Neuron (in vitro differentiated cells): ENCODE results near the gene TBC1D16.
"Not testable (repeated sequence)": the region's sequence is repeated elsewhere in the genome, so short reads cannot be mapped to it uniquely, and the experiment has no call there.

Source experiments
- H2AFZ ChIP-seq: one replicate; pipeline ENCODE4 v1.6.1; 2013; ENCODE audit warnings: low read depth, mild to moderate bottlenecking, inconsistent platforms, low read length, moderate library complexity
- H3K27me3 ChIP-seq: one replicate; pipeline ENCODE4 v1.6.1; 2013; ENCODE audit warnings: low read length; ENCODE audit not compliant: insufficient read depth
- H3K36me3 ChIP-seq: one replicate; pipeline ENCODE4 v1.6.1; 2013; ENCODE audit warnings: low read length; ENCODE audit not compliant: insufficient read depth
- H3K4me1 ChIP-seq: one replicate; pipeline ENCODE4 v1.6.1; 2013; ENCODE audit warnings: low read length; ENCODE audit not compliant: insufficient read depth
- H3K4me3 ChIP-seq: 2 replicates; pipeline ENCODE4 v1.5.1; 2013; ENCODE audit warnings: mild to moderate bottlenecking, low read length, moderate library complexity
- H3K9me3 ChIP-seq: one replicate; pipeline ENCODE4 v1.6.1; 2013; ENCODE audit warnings: low read length

Gene TBC1D16

DNA sequence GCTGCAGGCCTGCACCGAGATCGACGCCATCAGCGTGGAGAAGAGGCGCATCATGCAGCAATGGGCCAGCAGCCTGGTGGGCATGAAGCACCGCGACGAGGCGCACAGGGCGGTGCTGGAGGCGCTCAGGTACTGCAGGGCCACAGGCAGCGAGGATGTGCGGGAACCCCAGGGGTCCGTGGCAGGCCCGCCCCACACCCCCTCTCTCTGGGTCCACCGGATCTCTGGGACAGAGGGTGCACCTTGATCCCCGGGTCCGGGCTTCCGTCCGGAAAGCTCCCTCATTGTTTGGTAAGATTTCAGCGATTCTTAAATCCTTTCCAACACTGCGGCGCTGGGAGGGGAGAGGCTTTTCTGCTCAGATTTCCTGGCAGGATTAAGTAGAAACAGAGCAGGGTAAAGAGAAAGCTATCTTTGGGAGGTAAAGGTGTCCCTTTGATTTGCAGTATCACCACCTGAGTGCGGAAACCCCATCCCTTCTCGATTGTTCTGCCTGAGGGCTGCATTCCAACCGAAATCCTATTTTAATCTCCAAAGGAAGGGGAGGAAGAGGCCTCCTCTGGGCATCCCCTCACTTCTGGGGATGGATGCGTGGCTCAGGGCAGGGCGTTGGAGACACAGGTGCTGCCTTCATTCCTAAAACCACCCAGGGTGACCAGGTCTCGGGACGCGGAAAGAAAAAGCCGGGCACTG lies 30.0 kb upstream of the TBC1D16 start:
- H3K4me3 ChIP-seq = no peak overlapping the region
- no peaks in the 10 kb centered on the region for H3K9me3 ChIP-seq
- peaks cover 20% of the 10 kb centered on the region for H3K36me3 ChIP-seq
- H2AFZ ChIP-seq = no peak overlapping the region
- H3K4me1 ChIP-seq = no peaks in the 10 kb centered on the region
- H3K27me3 ChIP-seq = no peaks in the 10 kb centered on the region

DNA sequence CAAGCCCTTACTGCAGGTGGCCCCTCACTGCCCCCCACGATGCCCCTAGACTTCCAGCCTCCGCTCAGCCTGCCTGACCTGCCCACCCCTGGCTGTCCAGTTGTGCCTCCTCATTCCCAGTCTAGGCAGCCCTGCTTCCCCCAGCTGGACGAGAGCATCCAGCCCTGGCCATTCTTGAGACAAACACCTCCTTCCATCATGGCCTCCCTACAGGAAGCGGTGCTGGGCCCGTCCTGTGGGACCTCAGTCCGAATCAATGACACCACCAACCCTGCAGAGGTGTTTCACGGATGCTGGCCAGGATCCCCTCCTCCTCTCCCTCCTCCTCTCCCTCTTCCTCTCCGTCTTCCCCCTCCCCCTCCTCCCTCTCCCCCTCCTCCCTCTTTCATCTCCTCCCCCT lies 29.0 kb upstream of the TBC1D16 start:
- Histone ChIP-seq H2AFZ (no peak overlapping the region), H3K4me3 (no peak overlapping the region), H3K27me3 (no peaks in the 10 kb centered on the region), H3K36me3 (peaks cover 28% of the 10 kb centered on the region), H3K9me3 (no peaks in the 10 kb centered on the region), H3K4me1 (no peaks in the 10 kb centered on the region)

DNA sequence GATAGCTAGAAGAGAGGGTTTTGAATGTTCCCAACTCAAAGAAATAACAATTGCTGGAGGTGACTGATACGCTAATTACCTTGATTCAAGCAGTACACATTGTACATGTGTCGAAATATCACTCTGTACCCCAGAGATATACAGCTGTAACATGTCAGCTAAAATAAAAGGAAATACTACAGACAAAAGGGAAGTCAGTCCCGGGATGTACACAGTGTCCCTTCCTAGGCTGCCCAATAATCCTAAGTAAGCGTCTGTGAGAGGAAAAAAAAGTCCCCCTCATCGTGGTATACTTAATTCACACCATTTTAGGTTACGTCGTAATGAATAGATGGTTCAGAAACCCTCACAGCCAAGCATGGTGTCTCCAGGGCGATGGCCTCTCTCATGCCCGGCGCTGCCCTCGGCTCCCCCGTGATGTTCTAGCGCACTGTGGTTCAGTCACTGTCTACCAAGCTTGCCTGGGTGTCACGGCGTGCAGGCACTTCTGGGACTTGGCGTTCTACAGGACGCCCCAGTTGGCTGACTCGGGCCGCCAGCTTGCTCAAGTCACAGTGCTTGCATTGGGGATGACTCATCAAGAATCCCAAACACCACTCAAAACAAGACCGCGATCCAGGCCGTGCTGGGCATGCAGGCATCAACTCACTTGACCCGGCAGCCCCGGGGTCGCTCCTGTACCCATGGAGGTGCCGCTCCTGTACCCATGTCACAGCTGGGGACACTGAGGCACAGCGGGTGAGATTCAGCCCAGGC lies 28.3 kb upstream of the TBC1D16 start:
- H3K9me3 ChIP-seq = no peaks in the 10 kb centered on the region
- peaks cover 31% of the 10 kb centered on the region for H3K36me3 ChIP-seq
- H2AFZ ChIP-seq = no peak overlapping the region
- H3K4me3 ChIP-seq = no peak overlapping the region
- H3K4me1 ChIP-seq = no peaks in the 10 kb centered on the region
- H3K27me3 ChIP-seq = no peaks in the 10 kb centered on the region

DNA sequence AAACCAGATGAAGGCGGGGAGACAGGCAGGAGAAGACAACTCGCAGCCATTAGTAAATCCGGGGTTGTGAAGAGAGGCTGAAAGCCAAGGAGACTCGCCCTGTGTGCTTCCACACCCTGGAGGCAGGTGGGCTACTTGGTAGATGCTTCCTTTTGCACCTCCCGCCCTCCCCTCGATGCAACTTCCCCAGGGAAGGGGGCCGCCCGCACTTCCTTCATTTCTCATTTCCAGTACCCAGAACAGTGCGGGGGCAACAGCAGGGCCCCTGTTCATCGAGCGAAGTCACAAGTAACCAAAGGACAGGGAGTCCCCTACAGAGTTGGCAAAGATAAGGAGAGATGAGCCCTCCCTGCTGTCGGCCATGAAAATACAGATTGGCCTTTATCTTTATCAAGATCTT lies 25.7 kb upstream of the TBC1D16 start:
- peaks cover 41% of the 10 kb centered on the region for H3K36me3 ChIP-seq
- H3K4me1 ChIP-seq = no peaks in the 10 kb centered on the region
- no peak overlapping the region for H2AFZ ChIP-seq
- H3K27me3 ChIP-seq = no peaks in the 10 kb centered on the region
- H3K4me3 ChIP-seq = no peak overlapping the region
- H3K9me3 ChIP-seq = no peaks in the 10 kb centered on the region

DNA sequence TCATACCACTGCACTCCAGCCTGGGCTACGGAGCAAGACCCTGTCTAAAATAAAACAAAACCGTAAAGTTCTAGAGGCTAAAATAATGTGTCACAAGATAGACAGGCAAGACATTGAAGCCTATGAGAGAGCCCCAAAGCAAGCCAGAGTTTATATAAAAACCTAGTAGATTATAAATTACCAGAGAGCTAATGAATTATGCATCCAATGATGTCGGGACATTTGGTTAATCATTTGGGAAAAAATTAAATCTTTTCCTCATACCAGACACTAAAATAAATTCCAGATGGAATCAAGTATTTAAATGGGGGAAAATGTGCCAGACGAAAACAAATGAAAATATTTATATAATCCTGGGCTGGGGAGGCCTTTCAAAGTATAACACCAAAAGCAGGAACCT lies 25.0 kb upstream of the TBC1D16 start:
- no peak overlapping the region for H2AFZ ChIP-seq
- peaks cover 43% of the 10 kb centered on the region for H3K36me3 ChIP-seq

DNA sequence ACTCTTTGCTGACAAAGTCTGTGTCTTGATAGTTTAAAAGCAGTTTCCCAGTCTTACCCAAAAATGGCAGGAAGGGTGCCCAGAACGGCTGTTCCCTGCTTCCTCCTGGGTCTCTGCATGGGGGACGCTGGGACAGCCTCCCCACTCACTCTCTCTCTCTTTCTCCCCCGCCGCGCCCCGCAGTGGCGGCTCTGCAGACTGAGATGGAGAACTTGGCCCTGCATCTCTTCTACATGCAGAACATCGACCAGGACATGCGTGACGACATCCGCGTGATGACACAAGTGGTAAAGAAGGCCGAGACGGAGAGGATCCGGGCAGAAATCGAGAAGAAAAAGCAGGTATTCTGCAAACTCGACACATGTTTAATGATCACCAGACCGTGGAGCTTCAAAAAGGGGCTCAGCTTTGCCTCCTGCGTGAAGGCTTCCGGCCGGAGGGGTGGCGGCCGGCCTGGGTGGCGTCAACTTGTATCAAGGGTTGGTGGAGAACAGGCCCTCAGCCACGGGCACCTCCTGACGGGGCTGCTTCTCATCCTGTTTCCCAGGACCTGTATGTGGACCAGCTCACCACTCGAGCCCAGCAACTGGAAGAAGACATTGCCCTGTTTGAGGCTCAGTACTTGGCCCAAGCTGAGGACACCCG lies 22.8 kb upstream of the TBC1D16 start:
- no peak overlapping the region for H2AFZ ChIP-seq
- no peak overlapping the region for H3K4me3 ChIP-seq
- H3K27me3 ChIP-seq = no peaks in the 10 kb centered on the region
- peaks cover 34% of the 10 kb centered on the region for H3K36me3 ChIP-seq
- no peaks in the 10 kb centered on the region for H3K4me1 ChIP-seq
- H3K9me3 ChIP-seq = no peaks in the 10 kb centered on the region

More for the DNA sequence above, 25.0 kb upstream of the TBC1D16 start:
- Histone ChIP-seq H3K4me3 (no peak overlapping the region), H3K9me3 (no peaks in the 10 kb centered on the region), H3K27me3 (no peaks in the 10 kb centered on the region), H3K4me1 (no peaks in the 10 kb centered on the region)

DNA sequence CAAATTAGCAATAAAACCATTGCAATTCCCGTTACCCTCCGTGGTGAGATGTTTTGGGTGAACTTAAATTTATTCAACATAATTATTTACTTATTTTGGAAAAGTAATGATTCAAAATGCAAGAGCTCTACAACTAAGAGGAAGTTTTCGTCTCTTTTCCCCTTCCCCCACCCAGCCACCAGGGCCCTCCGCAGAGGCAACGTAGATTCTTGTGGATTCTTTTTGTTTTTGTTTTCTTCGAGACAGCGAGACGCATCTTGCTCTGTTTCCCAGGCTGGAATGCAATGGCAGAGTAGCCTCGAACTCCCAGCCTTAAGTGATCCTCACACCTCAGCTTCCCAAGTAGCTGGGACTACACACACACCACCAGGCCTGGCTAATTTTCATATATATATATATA lies 19.9 kb upstream of the TBC1D16 start:
- no peaks in the 10 kb centered on the region for H3K4me1 ChIP-seq
- no peaks in the 10 kb centered on the region for H3K9me3 ChIP-seq
- no peaks in the 10 kb centered on the region for H3K27me3 ChIP-seq
- H3K36me3 ChIP-seq = peaks cover 42% of the 10 kb centered on the region
- H2AFZ ChIP-seq = no peak overlapping the region
- no peak overlapping the region for H3K4me3 ChIP-seq

DNA sequence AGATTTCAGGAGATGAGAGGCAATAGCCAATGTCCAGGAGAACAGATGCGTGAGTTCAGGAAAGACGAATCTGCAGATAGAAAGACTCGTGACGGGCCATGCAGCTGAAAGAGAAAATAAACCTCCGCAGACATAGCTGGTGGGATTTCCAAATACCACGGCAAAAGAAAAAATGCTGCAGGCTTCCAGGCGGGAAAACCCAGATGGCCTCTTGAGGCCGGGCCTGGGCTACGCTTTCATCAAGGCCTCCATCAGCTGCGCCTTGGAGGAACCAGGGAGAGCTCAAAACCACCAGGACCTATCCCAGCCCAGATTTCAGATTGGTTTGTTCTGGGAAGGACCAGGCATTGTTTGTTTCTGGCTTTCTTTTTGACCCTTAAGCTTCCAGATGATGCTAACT lies 17.4 kb upstream of the TBC1D16 start:
- H3K36me3 ChIP-seq = peaks cover 41% of the 10 kb centered on the region
- no peaks in the 10 kb centered on the region for H3K9me3 ChIP-seq
- no peaks in the 10 kb centered on the region for H3K4me1 ChIP-seq
- H3K4me3 ChIP-seq = no peak overlapping the region
- H3K27me3 ChIP-seq = no peaks in the 10 kb centered on the region
- no peak overlapping the region for H2AFZ ChIP-seq

DNA sequence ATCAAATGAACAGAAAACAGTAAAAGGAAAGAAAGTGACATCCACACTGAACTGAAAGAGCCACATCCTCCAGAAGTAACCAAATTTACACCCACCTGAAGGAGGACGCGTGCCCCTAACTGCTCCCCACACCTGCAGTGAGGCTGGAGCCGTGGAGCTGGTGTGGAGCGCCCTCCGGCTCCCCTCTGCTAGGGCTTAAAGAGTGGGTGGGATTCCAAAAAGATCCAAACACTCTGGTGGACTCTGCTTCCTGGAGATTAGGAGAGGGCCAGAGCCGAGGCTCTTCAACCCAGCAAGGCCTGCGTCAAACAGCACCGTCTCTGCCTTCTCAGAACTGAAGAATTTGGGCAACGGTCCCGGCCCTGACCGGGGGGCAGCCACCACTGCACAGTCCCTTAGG lies 16.0 kb upstream of the TBC1D16 start:
- H3K4me3 ChIP-seq = no peak overlapping the region
- no peaks in the 10 kb centered on the region for H3K4me1 ChIP-seq
- no peaks in the 10 kb centered on the region for H3K9me3 ChIP-seq
- peaks cover 44% of the 10 kb centered on the region for H3K36me3 ChIP-seq
- H3K27me3 ChIP-seq = no peaks in the 10 kb centered on the region
- H2AFZ ChIP-seq = no peak overlapping the region

DNA sequence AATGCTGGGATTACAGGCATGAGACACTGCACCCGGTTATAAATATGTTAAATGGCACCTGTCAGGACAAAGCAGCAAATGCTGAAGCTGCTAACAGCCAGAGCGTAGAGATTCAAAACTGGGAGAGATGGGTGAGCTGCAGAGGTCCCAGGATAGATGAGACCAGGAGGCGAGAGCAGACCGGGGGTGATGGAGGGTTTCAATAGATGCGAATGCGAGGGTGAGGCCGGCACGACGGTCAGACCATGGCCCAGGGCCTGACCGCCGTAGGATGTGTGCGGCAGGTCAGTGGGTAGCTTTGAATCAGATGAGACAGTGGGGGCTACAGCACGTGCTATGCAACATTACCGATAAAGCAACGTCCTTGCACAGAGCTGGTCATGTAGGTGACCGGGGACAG lies 15.0 kb upstream of the TBC1D16 start:
- no peaks in the 10 kb centered on the region for H3K4me1 ChIP-seq
- H2AFZ ChIP-seq = no peak overlapping the region
- no peak overlapping the region for H3K4me3 ChIP-seq
- no peaks in the 10 kb centered on the region for H3K27me3 ChIP-seq
- peaks cover 39% of the 10 kb centered on the region for H3K36me3 ChIP-seq
- H3K9me3 ChIP-seq = no peaks in the 10 kb centered on the region

DNA sequence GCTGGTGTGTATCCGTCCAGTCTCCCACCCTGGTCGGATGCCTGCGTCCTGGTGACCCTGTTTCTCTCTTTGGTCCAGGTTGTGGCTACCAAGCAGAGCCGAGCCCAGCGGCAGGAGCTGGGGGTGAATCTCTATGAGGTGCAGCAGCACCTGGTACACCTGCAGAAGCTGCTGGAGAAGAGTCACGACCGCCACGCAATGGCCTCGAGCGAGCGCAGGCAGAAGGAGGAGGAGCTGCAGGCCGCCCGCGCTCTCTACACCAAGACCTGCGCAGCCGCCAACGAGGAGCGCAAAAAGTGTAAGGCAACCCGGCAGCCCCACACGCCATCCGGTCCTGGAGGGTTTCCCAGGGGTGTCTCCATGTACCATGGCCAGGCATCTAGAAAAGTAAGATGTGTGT lies 14.3 kb upstream of the TBC1D16 start:
- no peaks in the 10 kb centered on the region for H3K9me3 ChIP-seq
- no peaks in the 10 kb centered on the region for H3K4me1 ChIP-seq
- no peak overlapping the region for H3K4me3 ChIP-seq
- H3K36me3 ChIP-seq = peaks cover 42% of the 10 kb centered on the region
- no peak overlapping the region for H2AFZ ChIP-seq
- H3K27me3 ChIP-seq = no peaks in the 10 kb centered on the region

DNA sequence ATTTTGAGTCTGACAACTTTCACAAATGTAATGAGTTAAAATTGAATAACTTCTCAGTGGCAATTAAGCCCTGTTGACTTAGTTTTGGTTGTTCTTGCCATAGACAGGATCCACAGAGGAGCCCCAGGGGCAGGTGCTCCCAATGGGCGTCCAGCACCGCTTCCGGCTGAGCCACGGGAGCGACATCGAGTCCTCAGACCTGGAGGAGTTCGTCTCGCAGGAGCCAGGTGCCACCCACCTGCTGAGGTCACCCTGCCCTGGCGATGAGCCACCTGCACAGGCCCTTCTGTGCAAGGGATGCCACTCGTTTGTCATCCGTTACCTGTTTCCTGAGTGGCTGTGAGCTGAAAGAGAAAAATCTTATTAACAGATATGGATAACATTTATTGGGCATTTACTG lies 11.5 kb upstream of the TBC1D16 start:
- Histone ChIP-seq H3K36me3 (peaks cover 53% of the 10 kb centered on the region), H3K27me3 (no peaks in the 10 kb centered on the region), H2AFZ (no peak overlapping the region), H3K4me3 (no peak overlapping the region), H3K9me3 (peaks cover 5% of the 10 kb centered on the region), H3K4me1 (no peaks in the 10 kb centered on the region)

DNA sequence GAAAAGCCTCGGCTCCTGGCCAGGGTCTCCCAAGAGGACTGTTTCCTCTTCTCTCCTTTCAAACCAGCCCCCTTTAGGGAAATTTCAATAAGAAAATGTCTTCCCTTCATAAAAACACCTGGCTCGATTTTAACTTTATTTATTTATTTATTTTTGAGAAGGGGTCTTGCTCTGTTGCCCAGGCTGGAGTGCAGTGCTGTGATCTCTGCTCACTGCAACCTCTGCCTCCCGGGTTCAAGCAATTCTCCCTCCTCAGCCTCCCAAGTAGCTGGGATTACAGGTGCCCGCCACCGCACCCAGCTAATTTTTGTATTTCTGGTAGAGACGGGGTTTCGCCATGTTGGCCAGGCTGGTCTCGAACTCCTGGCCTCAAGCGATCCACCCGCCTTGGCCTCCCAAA lies 11.0 kb upstream of the TBC1D16 start:
- H3K4me1 ChIP-seq, H3K9me3 ChIP-seq, H2AFZ ChIP-seq, H3K27me3 ChIP-seq, H3K4me3 ChIP-seq: not testable (repeated sequence)
- peaks cover 56% of the 10 kb centered on the region for H3K36me3 ChIP-seq
